ENCODE results near the gene C3orf33. TPM values are rescaled to one million over a fixed set of nuclear protein-coding genes. Genes with fewer than 3 reads are reported as not detected.

Gene C3orf33, protein sequence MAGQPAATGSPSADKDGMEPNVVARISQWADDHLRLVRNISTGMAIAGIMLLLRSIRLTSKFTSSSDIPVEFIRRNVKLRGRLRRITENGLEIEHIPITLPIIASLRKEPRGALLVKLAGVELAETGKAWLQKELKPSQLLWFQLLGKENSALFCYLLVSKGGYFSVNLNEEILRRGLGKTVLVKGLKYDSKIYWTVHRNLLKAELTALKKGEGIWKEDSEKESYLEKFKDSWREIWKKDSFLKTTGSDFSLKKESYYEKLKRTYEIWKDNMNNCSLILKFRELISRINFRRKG
- total RNA-seq (2022; extraction: Qiagen RNA extraction) = 6.2 to 7.7 TPM (median 6.7 TPM) in 5 replicates

DNA sequence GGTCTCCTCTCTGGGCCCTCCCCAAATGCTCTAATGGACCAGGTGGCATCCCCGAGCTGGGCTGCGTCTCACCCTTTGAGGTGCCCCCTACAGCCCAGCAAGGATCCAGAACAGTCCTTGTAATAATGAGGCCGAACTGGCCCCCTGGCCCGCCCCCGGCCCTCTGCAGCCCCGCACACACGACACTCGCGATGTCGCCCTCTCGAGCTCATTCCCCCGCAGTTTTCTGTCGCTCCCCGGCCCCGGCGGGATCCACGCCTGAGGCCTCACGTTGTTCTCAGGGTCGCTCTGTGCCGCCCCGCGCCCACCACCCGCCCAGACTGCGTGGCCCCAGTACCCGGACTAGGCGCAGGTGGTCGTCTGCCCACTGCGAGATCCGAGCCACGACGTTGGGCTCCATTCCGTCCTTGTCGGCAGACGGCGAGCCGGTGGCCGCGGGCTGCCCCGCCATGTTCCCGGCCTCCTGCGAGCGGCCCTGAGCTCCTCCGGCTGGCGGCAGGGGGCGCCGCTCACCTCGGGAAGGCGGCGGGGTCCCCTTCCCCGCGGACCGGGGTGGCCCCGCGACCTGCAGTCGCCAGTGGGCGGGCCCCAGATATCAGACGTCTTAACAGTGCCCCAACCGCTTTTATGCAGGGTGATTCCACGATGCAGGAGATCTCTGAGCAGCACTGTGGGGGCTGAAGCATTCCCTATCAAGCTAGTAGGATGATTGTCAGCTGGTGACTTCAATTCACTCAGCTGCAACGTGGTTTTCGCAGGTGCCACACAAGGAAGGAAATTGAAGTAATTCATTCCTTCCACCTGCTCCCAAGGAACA is at the start of gene C3orf33:
Gene C3orf33 (minus strand): TSS at position 477 of the 817 bp plus-strand sequence. CDS start 26 bp downstream, at position 451.

DNA sequence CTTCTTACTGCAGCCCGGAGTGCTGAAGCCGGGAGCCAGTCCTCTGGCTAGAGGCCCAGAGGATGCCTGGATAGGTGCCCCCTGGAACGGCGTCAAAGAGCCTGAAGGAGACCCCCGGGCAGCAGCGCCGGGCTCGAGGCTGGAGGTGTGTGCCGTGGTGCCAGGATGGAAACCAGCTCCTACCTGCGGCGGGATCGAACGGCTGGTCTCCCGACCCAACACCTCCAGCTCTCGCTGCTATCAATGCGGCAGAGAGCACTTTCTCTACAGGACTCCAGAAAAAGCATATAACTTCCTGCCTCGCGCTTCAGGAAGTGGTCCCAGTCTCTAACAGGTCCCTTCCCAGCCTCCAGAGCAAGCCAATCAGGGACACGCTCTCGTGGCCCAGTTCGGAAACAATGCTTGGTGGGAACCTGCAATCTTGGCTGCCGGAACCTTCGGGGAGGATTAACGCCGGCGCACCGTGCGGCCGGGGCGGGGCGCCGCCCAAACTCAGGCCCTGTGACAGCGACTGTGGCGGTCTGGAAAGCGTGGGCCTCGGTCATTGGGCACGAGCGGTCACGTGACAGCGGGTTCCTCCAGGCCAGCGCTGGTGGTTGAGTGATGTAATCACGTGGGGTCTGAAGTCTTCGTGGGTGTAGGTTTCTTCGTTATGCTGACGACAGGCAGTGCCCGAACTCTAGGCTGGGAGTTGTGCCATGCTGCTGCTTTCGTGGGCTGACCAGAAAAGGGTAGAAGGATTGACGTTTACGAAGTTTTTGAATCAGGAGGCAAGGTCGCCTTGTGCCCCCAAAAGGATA is 48.3 kb upstream of the C3orf33 start, which contains the start of gene SLC33A1:
Gene SLC33A1 (minus strand): TSS at position 287 of the 800 bp plus-strand sequence. CDS start 430 bp downstream, outside the sequence.

DNA sequence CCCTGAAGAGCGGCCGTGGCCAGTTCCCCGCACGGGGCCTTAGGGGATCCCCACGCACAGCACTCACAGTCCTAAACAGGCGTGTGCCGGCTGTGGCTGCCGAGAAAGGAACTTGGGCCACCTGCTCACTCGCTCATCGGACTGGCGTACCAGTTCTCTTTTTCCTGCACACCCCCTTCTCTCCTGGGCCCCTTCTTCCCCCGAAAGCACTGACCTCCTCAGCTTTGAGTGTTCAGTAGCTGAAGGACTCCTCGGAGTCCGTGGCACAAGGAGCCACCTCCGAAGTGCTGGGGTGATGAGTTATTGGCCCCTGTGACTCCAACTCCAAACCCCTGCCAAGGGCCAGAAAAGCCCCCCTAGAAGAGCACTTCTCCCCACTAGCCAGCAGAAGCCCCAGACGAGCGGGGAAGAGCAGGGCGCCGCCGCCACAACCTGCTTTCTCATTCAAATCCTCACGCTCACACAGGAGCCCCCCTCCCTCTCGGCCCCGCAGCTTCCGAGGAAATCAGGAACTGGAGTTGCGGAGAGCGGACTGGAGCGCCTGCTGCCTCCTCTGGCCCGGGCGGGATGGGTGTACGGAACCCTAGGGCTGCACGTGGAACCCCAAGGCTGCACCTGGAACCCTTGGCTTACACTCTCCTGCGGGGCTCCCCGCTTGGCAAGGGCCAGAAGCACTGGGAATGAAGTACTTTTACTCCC is 61.3 kb downstream of the C3orf33 start, which contains the start of gene PLCH1:
Gene PLCH1 (minus strand): TSS at position 446 of the 699 bp plus-strand sequence. CDS start 40,847 bp downstream, outside the sequence.

Other genes with a start within 250 kb of the C3orf33 start
- gene PLCH1, start 61.2 kb downstream of the C3orf33 start, total RNA-seq (2022; extraction: Qiagen RNA extraction) = 0.95 to 1.2 TPM (median 1.0 TPM) in 5 replicates
- 15.5 to 17.4 TPM (median 16.1 TPM) in 5 replicates for gene SLC33A1, start 48.1 kb upstream of the C3orf33 start, total RNA-seq (2022; extraction: Qiagen RNA extraction)
- gene GMPS, start 64.4 kb upstream of the C3orf33 start, total RNA-seq (2022; extraction: Qiagen RNA extraction) = 73.7 to 106 TPM (median 81.6 TPM) in 5 replicates

Data from A549 treated with CORT108297 at 1 μM for 4 hours (cell line).